HL-60 (cell line): ENCODE results near the gene DNAAF5.

ENCODE experiments used
- CTCF ChIP-seq: IDR thresholded peaks from one replicate; pipeline ENCODE4 v1.5.1; 2011; ENCODE audit warnings: low read length, control low read depth, inconsistent platforms; ENCODE audit not compliant: insufficient read depth
- SPI1 ChIP-seq: IDR thresholded peaks from 2 replicates; pipeline ENCODE4 v1.6.1; 2012; ENCODE audit warnings: low read depth, mild to moderate bottlenecking, borderline replicate concordance

DNA sequence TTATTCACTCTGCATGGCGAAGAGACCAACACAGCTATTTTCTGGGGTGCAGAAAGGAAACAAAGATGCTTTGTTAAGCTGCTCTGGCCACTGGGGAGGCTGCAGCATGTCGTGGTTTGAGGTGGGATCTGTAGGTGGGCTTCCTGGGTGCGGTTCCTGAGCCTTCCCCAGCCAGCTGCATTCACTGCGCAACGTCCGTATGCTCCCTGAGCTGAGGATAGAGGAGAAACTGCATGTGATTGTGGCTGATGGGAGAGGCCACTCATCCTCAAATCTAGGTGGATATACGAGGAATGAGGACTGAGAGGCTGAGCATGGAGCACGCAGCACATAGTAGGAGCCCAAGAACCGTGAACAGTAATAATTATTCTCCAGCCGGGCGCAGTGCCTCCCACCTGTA lies 9.9 kb upstream of the DNAAF5 start:
- TF ChIP-seq SPI1 (no peak), CTCF (no peak)
